ENCODE data around the gene UTP14A. TPM values are rescaled to one million over a fixed set of nuclear protein-coding genes. Genes with fewer than 3 reads are reported as not detected.
A peak's percentile ranks its signal among the peaks of the same experiment; 100 is the strongest.
"Not testable (repeated sequence)": the region's sequence is repeated elsewhere in the genome, so short reads cannot be mapped to it uniquely, and the experiment has no call there.

Gene UTP14A
- total RNA-seq: 18.3 TPM
- 10 to 100 TPM; 19.6 to 25.9 (median 23.2) TPM for polyA plus RNA-seq (ENCODE audit: insufficient read depth in 1 of 8, insufficient read length in 8 of 8, low replicate concordance in 1 of 8)
- long read RNA-seq, donor 1, partial matches to known transcripts: 9 of 10 reads
- long read RNA-seq, donor 1, other reads (novel, unspliced or antisense): 0 of 10 reads
- long read RNA-seq, donor 2: 0 reads
- long read RNA-seq, donor 3, partial matches to known transcripts: 21 of 23 reads
- long read RNA-seq, donor 3, other reads (novel, unspliced or antisense): 0 of 23 reads
- long read RNA-seq, donor 4, partial matches to known transcripts: 0 of 2 reads
- long read RNA-seq, donor 4, other reads (novel, unspliced or antisense): 0 of 2 reads
- long read RNA-seq, donor 5, transcript UTP14A-201 (15 exons, 2,488 nt): major isoform, 10 of 39 reads
- long read RNA-seq, donor 5, partial matches to known transcripts: 29 of 39 reads
- long read RNA-seq, donor 5, other reads (novel, unspliced or antisense): 0 of 39 reads
- long read RNA-seq, donor 6, transcript UTP14A-201 (15 exons, 2,488 nt): major isoform, 9 of 36 reads
- long read RNA-seq, donor 6, partial matches to known transcripts: 27 of 36 reads
- long read RNA-seq, donor 6, other reads (novel, unspliced or antisense): 0 of 36 reads
- long read RNA-seq, donor 7, transcript UTP14A-201 (15 exons, 2,488 nt): major isoform, 8 of 27 reads
- long read RNA-seq, donor 7, partial matches to known transcripts: 19 of 27 reads
- long read RNA-seq, donor 7, other reads (novel, unspliced or antisense): 0 of 27 reads
- long read RNA-seq, donor 8, partial matches to known transcripts: 7 of 7 reads
- long read RNA-seq, donor 8, other reads (novel, unspliced or antisense): 0 of 7 reads
- long read RNA-seq, donor 9, partial matches to known transcripts: 14 of 15 reads
- long read RNA-seq, donor 9, other reads (novel, unspliced or antisense): 0 of 15 reads
- long read RNA-seq, donor 10, transcript UTP14A-201 (15 exons, 2,488 nt): major isoform, 7 of 18 reads
- long read RNA-seq, donor 10, partial matches to known transcripts: 11 of 18 reads
- long read RNA-seq, donor 10, other reads (novel, unspliced or antisense): 0 of 18 reads
- long read RNA-seq, donor 11, partial matches to known transcripts: 16 of 19 reads
- long read RNA-seq, donor 11, other reads (novel, unspliced or antisense): 0 of 19 reads

- WGBS (ENCODE audit: insufficient coverage): 35% methylated on average over 49 of the region's 53 CpGs
- Histone ChIP-seq H3K27me3 (ENCODE audit: control insufficient read depth, insufficient read depth, low read length) (peaks cover 3% of the 10 kb centered on the region), H3K4me3 (ENCODE audit: low read length) (peak within 1 kb of the TSS; percentile 66), H3K9me3 (replicated peaks; ENCODE audit: control insufficient read depth, low read depth, low read length) (no peaks in the 10 kb centered on the region), H3K36me3 (ENCODE audit: control insufficient read depth, insufficient read depth, low read length) (peaks cover 9% of the 10 kb centered on the region), H3K27ac (ENCODE audit: low read length) (peak within 1 kb of the TSS; percentile 90), H3K4me1 (ENCODE audit: control insufficient read depth, insufficient read depth, low read length) (peaks cover 3% of the 10 kb centered on the region)
- peak; percentile 97 for DNase-seq
These were observed at the start of gene UTP14A for GRCh38 chrX:129905787-129906580. Gene UTP14A (plus strand): TSS chrX:129906164. CDS start chrX:129906211, 47 bp downstream.

- H3K4me1 ChIP-seq (ENCODE audit: control insufficient read depth, insufficient read depth, low read length); H3K36me3 ChIP-seq (ENCODE audit: control insufficient read depth, insufficient read depth, low read length); H3K27ac ChIP-seq (ENCODE audit: low read length); H3K4me3 ChIP-seq (ENCODE audit: low read length); DNase-seq; H3K27me3 ChIP-seq (ENCODE audit: control insufficient read depth, insufficient read depth, low read length); H3K9me3 ChIP-seq (replicated peaks; ENCODE audit: control insufficient read depth, low read depth, low read length): not testable (repeated sequence)
- 40% methylated on average over 1 of the region's 6 CpGs for WGBS (ENCODE audit: insufficient coverage)
These were observed 46.8 kb upstream of the UTP14A start for GRCh38 chrX:129859134-129859533.

- H3K9me3 ChIP-seq (replicated peaks; ENCODE audit: control insufficient read depth, low read depth, low read length); H3K27ac ChIP-seq (ENCODE audit: low read length); H3K27me3 ChIP-seq (ENCODE audit: control insufficient read depth, insufficient read depth, low read length); H3K4me1 ChIP-seq (ENCODE audit: control insufficient read depth, insufficient read depth, low read length); DNase-seq; H3K4me3 ChIP-seq (ENCODE audit: low read length); H3K36me3 ChIP-seq (ENCODE audit: control insufficient read depth, insufficient read depth, low read length): not testable (repeated sequence)
- no CpG with 5 or more reads among the region's 3 CpGs for WGBS (ENCODE audit: insufficient coverage)
These were observed 39.6 kb upstream of the UTP14A start for GRCh38 chrX:129866321-129866720.

GRCh38 chrX:129872524-129872923, 33.4 kb upstream of the UTP14A start:
- no peak overlapping the region for H3K27ac ChIP-seq (ENCODE audit: low read length)
- H3K9me3 ChIP-seq (replicated peaks; ENCODE audit: control insufficient read depth, low read depth, low read length): no peaks in the 10 kb centered on the region
- H3K4me1 ChIP-seq (ENCODE audit: control insufficient read depth, insufficient read depth, low read length): peaks cover 4% of the 10 kb centered on the region
- H3K36me3 ChIP-seq (ENCODE audit: control insufficient read depth, insufficient read depth, low read length): no peaks in the 10 kb centered on the region
- WGBS (ENCODE audit: insufficient coverage): no CpG with 5 or more reads among the region's 2 CpGs
- H3K27me3 ChIP-seq (ENCODE audit: control insufficient read depth, insufficient read depth, low read length): peaks cover 13% of the 10 kb centered on the region
- DNase-seq: no peak
- no peak overlapping the region for H3K4me3 ChIP-seq (ENCODE audit: low read length)

GRCh38 chrX:129875669-129876068, 30.3 kb upstream of the UTP14A start:
- H3K27me3 ChIP-seq (ENCODE audit: control insufficient read depth, insufficient read depth, low read length): peaks cover 11% of the 10 kb centered on the region
- H3K27ac ChIP-seq (ENCODE audit: low read length): no peak overlapping the region
- peaks cover 4% of the 10 kb centered on the region for H3K4me1 ChIP-seq (ENCODE audit: control insufficient read depth, insufficient read depth, low read length)
- DNase-seq: no peak
- 42% methylated on average over 3 of the region's 3 CpGs for WGBS (ENCODE audit: insufficient coverage)
- H3K4me3 ChIP-seq (ENCODE audit: low read length): no peak overlapping the region
- H3K9me3 ChIP-seq (replicated peaks; ENCODE audit: control insufficient read depth, low read depth, low read length): no peaks in the 10 kb centered on the region
- H3K36me3 ChIP-seq (ENCODE audit: control insufficient read depth, insufficient read depth, low read length): no peaks in the 10 kb centered on the region

GRCh38 chrX:129876771-129877305, 29.1 kb upstream of the UTP14A start:
- H3K27ac ChIP-seq (ENCODE audit: low read length): peak overlapping the region; percentile 62
- H3K9me3 ChIP-seq (replicated peaks; ENCODE audit: control insufficient read depth, low read depth, low read length): no peaks in the 10 kb centered on the region
- H3K4me3 ChIP-seq (ENCODE audit: low read length): no peak overlapping the region
- H3K36me3 ChIP-seq (ENCODE audit: control insufficient read depth, insufficient read depth, low read length): no peaks in the 10 kb centered on the region
- DNase-seq: peak; percentile 56
- 43% methylated on average over 1 of the region's 4 CpGs for WGBS (ENCODE audit: insufficient coverage)
- peaks cover 4% of the 10 kb centered on the region for H3K4me1 ChIP-seq (ENCODE audit: control insufficient read depth, insufficient read depth, low read length)
- H3K27me3 ChIP-seq (ENCODE audit: control insufficient read depth, insufficient read depth, low read length): peaks cover 4% of the 10 kb centered on the region

GRCh38 chrX:129877401-129877800, 28.6 kb upstream of the UTP14A start:
- 96% methylated on average over 3 of the region's 5 CpGs for WGBS (ENCODE audit: insufficient coverage)
- H3K27ac ChIP-seq (ENCODE audit: low read length): peak overlapping the region; percentile 62
- H3K9me3 ChIP-seq (replicated peaks; ENCODE audit: control insufficient read depth, low read depth, low read length): no peaks in the 10 kb centered on the region

GRCh38 chrX:129900054-129900453, 5.9 kb upstream of the UTP14A start:
- 61% methylated on average over 2 of the region's 6 CpGs for whole genome bisulfite sequencing (ENCODE audit: insufficient coverage)
- Histone ChIP-seq H3K4me3 (ENCODE audit: low read length) (no peak overlapping the region), H3K36me3 (ENCODE audit: control insufficient read depth, insufficient read depth, low read length) (no peaks in the 10 kb centered on the region), H3K9me3 (replicated peaks; ENCODE audit: control insufficient read depth, low read depth, low read length) (no peaks in the 10 kb centered on the region), H3K4me1 (ENCODE audit: control insufficient read depth, insufficient read depth, low read length) (no peaks in the 10 kb centered on the region), H3K27me3 (ENCODE audit: control insufficient read depth, insufficient read depth, low read length) (peaks cover 3% of the 10 kb centered on the region), H3K27ac (ENCODE audit: low read length) (no peak overlapping the region)
- no peak for DNase-seq

More at GRCh38 chrX:129877401-129877800, 28.6 kb upstream of the UTP14A start:
- no peak for DNase-seq
- Histone ChIP-seq H3K36me3 (ENCODE audit: control insufficient read depth, insufficient read depth, low read length) (no peaks in the 10 kb centered on the region), H3K27me3 (ENCODE audit: control insufficient read depth, insufficient read depth, low read length) (peaks cover 3% of the 10 kb centered on the region), H3K4me3 (ENCODE audit: low read length) (no peak overlapping the region), H3K4me1 (ENCODE audit: control insufficient read depth, insufficient read depth, low read length) (peaks cover 4% of the 10 kb centered on the region)

- Histone ChIP-seq H3K36me3 (ENCODE audit: control insufficient read depth, insufficient read depth, low read length) (peaks cover 16% of the 10 kb centered on the region), H3K27ac (ENCODE audit: low read length) (no peak overlapping the region), H3K9me3 (replicated peaks; ENCODE audit: control insufficient read depth, low read depth, low read length) (no peaks in the 10 kb centered on the region), H3K4me1 (ENCODE audit: control insufficient read depth, insufficient read depth, low read length) (peaks cover 3% of the 10 kb centered on the region), H3K4me3 (ENCODE audit: low read length) (no peak overlapping the region), H3K27me3 (ENCODE audit: control insufficient read depth, insufficient read depth, low read length) (peaks cover 3% of the 10 kb centered on the region)
- DNase-seq: no peak
- WGBS (ENCODE audit: insufficient coverage): no CpG with 5 or more reads among the region's 2 CpGs
These were observed 2.7 kb downstream of the UTP14A start for GRCh38 chrX:129908636-129909035.
